Measurements from ENCODE around the gene PCK1. TPM values are rescaled to one million over a fixed set of nuclear protein-coding genes. Genes with fewer than 3 reads are reported as not detected.

Gene PCK1
- total and polyA plus RNA-seq, 9 donors, result 0.05 to 1.5 (median 0.16) TPM; not detected in 1

DNA sequence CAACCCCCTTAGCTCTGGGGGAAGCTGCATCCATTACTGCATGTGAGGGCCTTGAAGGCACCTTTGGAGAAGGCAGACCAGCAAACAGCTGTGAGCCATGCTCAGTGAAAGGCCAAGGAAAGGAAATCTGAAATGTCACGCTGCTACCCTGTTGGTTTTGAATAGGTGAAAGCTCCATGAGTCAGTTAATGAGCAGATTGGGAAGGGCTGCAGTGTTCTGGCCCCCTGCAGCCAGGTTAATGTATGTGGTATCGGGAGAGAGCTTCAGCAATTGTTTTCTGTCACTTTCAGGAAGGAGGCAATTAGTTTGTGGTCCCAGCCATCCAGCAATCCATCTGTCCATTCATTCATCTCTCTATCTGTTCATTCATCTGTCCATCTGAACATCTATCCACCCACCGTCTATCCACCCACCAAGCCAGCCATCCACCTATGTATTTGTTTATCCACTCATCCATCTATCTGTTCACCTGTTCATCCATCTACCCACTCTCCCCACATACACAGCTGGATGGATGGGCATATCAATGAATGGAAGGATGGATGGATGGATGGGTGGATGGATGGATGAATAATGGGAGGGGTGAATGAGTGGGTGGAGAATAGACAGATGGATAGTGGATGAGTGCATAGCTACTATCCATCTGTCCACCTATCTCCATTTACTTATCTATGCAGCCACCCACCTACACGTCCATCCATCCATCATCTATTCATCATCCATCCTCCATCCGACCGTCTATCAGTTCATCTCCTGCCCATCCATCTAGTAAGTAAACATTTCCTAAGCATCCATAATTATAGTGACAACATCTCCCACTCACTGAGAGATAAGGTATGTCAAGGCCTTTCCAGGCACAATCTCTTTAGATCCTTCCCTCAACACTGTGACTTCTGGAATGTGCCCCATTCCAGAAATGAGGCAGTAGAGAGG is 16.0 kb downstream of the PCK1 start:
- 81% methylated on average over 3 of the region's 6 CpGs for WGBS (ENCODE audit: insufficient coverage)
- H3K27ac ChIP-seq (ENCODE audit: low read length), result no peak overlapping the region
- H3K4me3 ChIP-seq (ENCODE audit: low read length), result no peak overlapping the region
- H3K36me3 ChIP-seq (ENCODE audit: control insufficient read depth, insufficient read depth, low read length), result no peaks in the 10 kb centered on the region
- no peaks in the 10 kb centered on the region for H3K9me3 ChIP-seq (replicated peaks; ENCODE audit: control insufficient read depth, low read depth, low read length)
- H3K4me1 ChIP-seq (ENCODE audit: control insufficient read depth, insufficient read depth, low read length), result peaks cover 8% of the 10 kb centered on the region
- H3K27me3 ChIP-seq (ENCODE audit: control insufficient read depth, insufficient read depth, low read length), result peaks cover 38% of the 10 kb centered on the region
- DNase-seq, result no peak

DNA sequence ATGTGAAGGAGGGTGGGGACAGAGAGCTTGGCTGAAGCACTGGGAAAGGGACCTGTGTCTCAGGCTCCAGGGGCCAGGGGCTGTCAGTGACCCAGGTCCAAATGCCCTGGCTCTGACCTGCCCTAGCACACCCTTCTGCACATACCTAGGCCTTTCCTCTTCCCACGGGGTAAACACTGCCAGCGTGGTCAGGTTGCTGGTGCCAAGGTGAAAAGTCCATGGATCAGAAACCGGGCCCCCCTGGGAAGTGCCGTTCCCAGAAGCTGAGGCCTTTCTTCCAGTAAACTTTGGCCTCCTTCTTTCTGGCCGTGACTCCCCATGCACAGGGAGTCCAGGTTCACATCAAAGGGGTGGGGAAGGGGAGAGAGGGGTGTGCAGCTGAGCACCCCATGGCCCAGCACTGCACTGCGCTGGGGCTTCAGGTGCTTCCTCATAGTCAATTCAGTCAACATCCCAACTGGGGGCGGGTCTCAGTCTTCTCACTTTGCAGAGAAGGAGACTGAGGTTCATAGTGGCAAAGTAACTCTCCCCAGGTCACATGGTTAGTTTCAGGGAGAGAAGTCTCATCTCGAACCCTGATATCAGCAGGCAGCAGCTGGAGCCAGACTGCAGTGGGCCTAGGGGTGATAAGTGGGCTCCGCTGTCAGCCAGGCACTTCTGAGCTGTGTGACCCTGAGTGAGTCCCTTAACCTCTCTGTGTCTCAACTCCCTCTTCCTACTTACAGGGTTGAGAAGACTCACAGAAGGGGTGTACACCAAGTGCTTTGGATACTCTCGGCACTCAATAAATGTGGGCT is 17.0 kb downstream of the PCK1 start:
- Histone ChIP-seq H3K4me3 (ENCODE audit: low read length) (no peak overlapping the region), H3K4me1 (ENCODE audit: control insufficient read depth, insufficient read depth, low read length) (peaks cover 16% of the 10 kb centered on the region), H3K9me3 (replicated peaks; ENCODE audit: control insufficient read depth, low read depth, low read length) (no peaks in the 10 kb centered on the region), H3K27me3 (ENCODE audit: control insufficient read depth, insufficient read depth, low read length) (peaks cover 44% of the 10 kb centered on the region), H3K27ac (ENCODE audit: low read length) (no peak overlapping the region), H3K36me3 (ENCODE audit: control insufficient read depth, insufficient read depth, low read length) (no peaks in the 10 kb centered on the region)
- DNase-seq, result no peak
- WGBS (ENCODE audit: insufficient coverage), result 92% methylated on average over 3 of the region's 10 CpGs

DNA sequence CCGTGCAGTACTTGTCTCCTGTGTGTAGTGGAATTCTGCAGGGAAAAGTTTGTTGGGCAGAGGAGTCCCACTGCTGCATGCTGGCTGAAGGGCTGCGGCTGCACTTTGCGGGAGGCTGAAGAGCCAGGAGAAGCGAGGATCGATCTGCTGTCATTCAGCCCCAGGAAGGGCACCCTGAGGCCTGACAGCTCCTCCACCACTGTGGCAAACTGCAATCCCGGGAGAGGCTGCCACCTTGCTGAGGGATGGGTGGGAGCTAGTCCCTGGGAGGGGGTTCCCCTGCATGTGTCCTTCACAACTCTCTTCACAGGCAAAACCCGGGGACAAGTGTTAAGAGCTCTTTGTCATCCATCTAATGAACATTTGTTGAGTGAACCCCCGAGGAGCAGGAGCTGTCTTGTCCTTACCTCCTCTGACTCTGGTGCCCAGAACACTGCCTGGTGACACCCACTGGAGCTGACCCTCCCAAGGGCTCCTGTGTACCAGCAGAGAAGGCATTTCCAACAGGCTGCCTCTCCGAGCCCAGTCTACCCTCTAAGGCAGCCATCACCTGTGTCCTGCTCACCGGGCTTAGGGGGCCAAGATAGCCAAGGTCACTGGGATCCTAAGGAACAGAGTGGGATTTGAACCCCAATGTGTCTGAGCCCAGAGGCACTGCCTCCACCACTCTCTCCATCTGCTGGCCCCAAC is 17.7 kb downstream of the PCK1 start:
- no peaks in the 10 kb centered on the region for H3K36me3 ChIP-seq (ENCODE audit: control insufficient read depth, insufficient read depth, low read length)
- H3K4me3 ChIP-seq (ENCODE audit: low read length), result no peak overlapping the region
- no peak overlapping the region for H3K27ac ChIP-seq (ENCODE audit: low read length)
- H3K27me3 ChIP-seq (ENCODE audit: control insufficient read depth, insufficient read depth, low read length), result peaks cover 46% of the 10 kb centered on the region
- no peak for DNase-seq
- no peaks in the 10 kb centered on the region for H3K9me3 ChIP-seq (replicated peaks; ENCODE audit: control insufficient read depth, low read depth, low read length)
- WGBS (ENCODE audit: insufficient coverage), result 91% methylated on average over 8 of the region's 10 CpGs
- peaks cover 22% of the 10 kb centered on the region for H3K4me1 ChIP-seq (ENCODE audit: control insufficient read depth, insufficient read depth, low read length)

DNA sequence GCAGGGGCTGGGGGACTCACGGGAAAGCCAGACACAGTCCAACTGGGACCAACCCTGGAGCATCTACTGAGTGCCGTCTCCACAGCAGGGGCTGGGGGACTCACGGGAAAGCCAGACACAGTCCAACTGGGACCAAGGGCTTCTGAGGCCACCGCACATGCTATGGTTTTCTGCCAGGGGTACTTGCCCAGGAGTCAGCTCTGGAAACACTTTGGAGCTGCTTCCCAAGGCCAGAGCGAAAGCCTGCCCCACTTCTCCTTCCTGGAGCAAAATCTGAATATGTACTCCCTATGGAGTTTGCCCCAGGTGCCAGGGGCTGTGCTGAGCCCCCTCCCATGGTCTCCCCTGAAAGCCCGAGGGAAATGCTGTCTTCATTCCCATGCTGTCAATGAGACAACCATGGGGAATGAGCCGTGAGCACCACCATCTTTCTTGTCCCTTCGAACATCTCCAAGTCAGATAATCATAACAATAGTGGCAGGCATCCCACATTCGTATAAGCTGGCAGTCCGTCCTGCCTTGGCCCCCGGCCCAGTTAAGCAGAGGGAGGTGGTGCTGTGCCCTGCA is 18.5 kb downstream of the PCK1 start:
- no peak for DNase-seq
- H3K4me3 ChIP-seq (ENCODE audit: low read length), result no peak overlapping the region
- no peaks in the 10 kb centered on the region for H3K36me3 ChIP-seq (ENCODE audit: control insufficient read depth, insufficient read depth, low read length)
- H3K27ac ChIP-seq (ENCODE audit: low read length), result no peak overlapping the region
- H3K9me3 ChIP-seq (replicated peaks; ENCODE audit: control insufficient read depth, low read depth, low read length), result peaks cover 3% of the 10 kb centered on the region
- WGBS (ENCODE audit: insufficient coverage), result 73% methylated on average over 6 of the region's 11 CpGs
- H3K4me1 ChIP-seq (ENCODE audit: control insufficient read depth, insufficient read depth, low read length), result peaks cover 22% of the 10 kb centered on the region
- peaks cover 46% of the 10 kb centered on the region for H3K27me3 ChIP-seq (ENCODE audit: control insufficient read depth, insufficient read depth, low read length)

DNA sequence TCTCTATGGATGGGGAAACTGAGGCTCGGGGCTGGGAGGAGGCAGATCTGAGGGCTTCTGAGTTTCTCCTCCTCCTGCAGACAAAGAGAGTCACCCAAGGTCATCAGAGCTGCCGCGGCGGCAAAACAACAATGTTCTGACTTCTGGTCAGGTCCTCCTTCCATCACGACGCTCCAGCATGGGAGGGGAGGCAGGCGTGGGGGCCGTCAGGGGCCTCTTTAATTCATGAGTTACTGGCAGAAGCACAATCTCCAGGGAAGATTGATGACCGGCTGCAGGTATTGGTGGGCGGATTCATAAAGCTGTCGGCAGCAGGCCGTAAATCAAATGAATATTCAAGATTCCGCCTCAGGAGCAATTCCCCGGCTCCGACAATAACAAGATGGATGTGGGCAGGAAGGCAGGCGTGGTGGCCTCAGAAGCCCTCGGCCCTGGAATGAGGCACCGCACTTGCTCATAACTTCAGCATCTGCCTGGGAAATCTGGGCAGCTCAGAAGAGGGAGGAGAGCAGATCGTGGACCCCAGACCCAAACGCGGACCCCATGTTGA is 19.1 kb downstream of the PCK1 start:
- DNase-seq, result peak; percentile 28
- Histone ChIP-seq H3K27me3 (ENCODE audit: control insufficient read depth, insufficient read depth, low read length) (peaks cover 46% of the 10 kb centered on the region), H3K4me1 (ENCODE audit: control insufficient read depth, insufficient read depth, low read length) (peaks cover 26% of the 10 kb centered on the region)

DNA sequence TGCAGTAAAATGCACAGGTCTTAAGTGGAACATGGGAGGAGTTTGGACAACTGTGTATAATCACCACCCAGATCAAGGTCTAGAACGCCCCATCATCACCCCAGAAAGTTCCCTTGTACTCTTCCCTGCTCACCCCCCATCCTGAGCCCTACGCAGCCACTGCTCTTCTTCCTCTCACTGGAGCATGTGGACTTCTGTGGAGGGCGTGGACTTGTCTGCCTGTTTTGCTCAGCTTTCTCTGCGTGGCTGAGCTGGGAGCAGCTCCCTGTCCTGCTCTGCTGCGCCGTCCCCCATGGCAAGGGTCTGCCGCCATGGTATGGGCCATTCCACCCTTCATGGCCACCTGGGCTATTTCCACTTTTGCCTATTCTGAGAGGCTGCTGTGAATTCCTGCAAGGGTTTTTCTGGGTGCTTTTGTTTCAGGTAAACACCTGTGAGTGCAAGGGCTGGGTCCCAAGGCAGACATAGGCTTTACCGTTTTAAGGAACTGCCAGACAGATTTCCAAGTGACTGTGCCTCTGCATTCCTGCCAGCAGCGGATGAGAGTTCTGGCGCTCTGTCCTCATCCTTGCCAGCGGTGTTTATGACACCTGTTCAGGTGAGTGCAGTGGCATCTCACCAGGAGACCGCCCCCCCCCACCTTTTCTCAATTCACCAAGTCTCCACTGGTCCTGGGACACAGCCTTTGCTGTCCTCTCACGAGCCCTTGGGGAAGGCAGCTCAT is 19.7 kb downstream of the PCK1 start:
- H3K4me1 ChIP-seq (ENCODE audit: control insufficient read depth, insufficient read depth, low read length), result peaks cover 33% of the 10 kb centered on the region
- peaks cover 3% of the 10 kb centered on the region for H3K9me3 ChIP-seq (replicated peaks; ENCODE audit: control insufficient read depth, low read depth, low read length)
- DNase-seq, result no peak
- H3K27me3 ChIP-seq (ENCODE audit: control insufficient read depth, insufficient read depth, low read length), result peaks cover 48% of the 10 kb centered on the region
- H3K27ac ChIP-seq (ENCODE audit: low read length), result no peak overlapping the region
- no peaks in the 10 kb centered on the region for H3K36me3 ChIP-seq (ENCODE audit: control insufficient read depth, insufficient read depth, low read length)
- H3K4me3 ChIP-seq (ENCODE audit: low read length), result no peak overlapping the region
- 61% methylated on average over 12 of the region's 13 CpGs for WGBS (ENCODE audit: insufficient coverage)

More for the DNA sequence above, 19.1 kb downstream of the PCK1 start:
- no peak overlapping the region for H3K27ac ChIP-seq (ENCODE audit: low read length)
- H3K4me3 ChIP-seq (ENCODE audit: low read length), result no peak overlapping the region
- peaks cover 3% of the 10 kb centered on the region for H3K9me3 ChIP-seq (replicated peaks; ENCODE audit: control insufficient read depth, low read depth, low read length)
- 3% methylated on average over 15 of the region's 21 CpGs for WGBS (ENCODE audit: insufficient coverage)
- H3K36me3 ChIP-seq (ENCODE audit: control insufficient read depth, insufficient read depth, low read length), result no peaks in the 10 kb centered on the region

DNA sequence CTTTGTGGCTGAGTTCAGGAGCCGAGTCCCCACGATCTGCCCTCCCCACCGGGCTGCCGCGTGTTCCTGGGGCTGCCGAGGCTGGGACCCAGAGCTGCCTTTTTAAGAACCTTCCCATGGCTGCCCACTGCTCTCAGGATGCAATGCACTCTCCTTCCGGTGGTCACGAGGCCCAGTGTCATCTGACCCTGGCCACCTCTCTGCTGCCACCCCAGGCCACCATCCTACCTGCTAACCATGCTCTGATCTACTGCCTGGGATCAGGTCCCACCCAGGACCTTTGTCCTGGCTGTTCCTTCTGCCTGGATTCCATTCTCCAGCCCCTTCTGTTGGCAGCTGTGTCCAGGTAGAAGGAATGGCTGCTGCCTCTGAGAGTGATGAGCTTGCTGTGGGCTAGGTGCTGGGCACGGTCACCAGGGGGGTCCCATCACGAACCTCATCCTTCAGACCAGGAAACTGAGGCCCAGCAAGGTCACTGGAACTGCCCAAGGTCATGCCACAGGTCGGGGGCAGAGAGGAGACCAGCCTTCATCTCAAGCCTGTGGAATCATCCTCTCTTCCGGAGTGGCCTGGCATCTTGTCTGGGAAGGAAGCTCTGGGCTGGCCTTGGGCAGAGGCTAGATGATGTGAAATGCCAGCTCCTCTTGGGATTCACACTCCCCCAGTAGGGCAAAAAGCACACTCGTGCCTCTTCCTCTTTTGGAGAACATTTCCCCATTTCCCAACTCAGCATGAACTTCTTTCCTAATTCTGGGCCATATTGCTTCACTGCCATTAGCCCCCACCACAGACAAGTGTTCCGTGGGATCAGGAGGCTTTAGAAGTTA is 20.5 kb downstream of the PCK1 start:
- no peak overlapping the region for H3K27ac ChIP-seq (ENCODE audit: low read length)
- H3K36me3 ChIP-seq (ENCODE audit: control insufficient read depth, insufficient read depth, low read length), result no peaks in the 10 kb centered on the region
- H3K27me3 ChIP-seq (ENCODE audit: control insufficient read depth, insufficient read depth, low read length), result peaks cover 46% of the 10 kb centered on the region
- H3K4me1 ChIP-seq (ENCODE audit: control insufficient read depth, insufficient read depth, low read length), result peaks cover 39% of the 10 kb centered on the region
- H3K4me3 ChIP-seq (ENCODE audit: low read length), result no peak overlapping the region
- H3K9me3 ChIP-seq (replicated peaks; ENCODE audit: control insufficient read depth, low read depth, low read length), result peaks cover 3% of the 10 kb centered on the region
- 76% methylated on average over 13 of the region's 14 CpGs for WGBS (ENCODE audit: insufficient coverage)
- DNase-seq, result peak; percentile 23

DNA sequence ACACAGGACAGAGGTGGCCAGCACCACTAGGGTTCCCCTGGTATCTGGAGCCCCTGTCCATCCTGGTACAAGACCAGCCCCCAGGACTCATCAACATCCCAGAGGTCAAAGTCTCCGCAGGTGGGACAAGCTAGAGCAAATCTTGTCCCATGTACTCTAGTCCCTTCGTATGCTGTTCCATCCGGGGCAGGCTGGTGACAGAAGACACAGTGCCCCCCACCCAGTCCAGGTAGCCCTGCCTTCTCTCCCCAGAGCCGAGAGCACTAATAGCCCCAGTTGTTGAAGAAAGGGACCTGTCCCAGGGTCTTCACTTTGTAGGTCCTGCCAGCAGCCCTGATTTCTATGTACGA is 21.1 kb downstream of the PCK1 start:
- DNase-seq, result no peak
- Histone ChIP-seq H3K9me3 (replicated peaks; ENCODE audit: control insufficient read depth, low read depth, low read length) (peaks cover 3% of the 10 kb centered on the region), H3K27me3 (ENCODE audit: control insufficient read depth, insufficient read depth, low read length) (peaks cover 46% of the 10 kb centered on the region), H3K36me3 (ENCODE audit: control insufficient read depth, insufficient read depth, low read length) (no peaks in the 10 kb centered on the region), H3K27ac (ENCODE audit: low read length) (peak overlapping the region; percentile 42), H3K4me1 (ENCODE audit: control insufficient read depth, insufficient read depth, low read length) (peaks cover 40% of the 10 kb centered on the region), H3K4me3 (ENCODE audit: low read length) (no peak overlapping the region)
- 82% methylated on average over 2 of the region's 5 CpGs for WGBS (ENCODE audit: insufficient coverage)

All from muscle of leg (tissue), 11 donors.